IMR-90 (cell line): ENCODE results near the gene SLC24A2. TPM values are rescaled to one million over a fixed set of nuclear protein-coding genes. Genes with fewer than 3 reads are reported as not detected.

Experiments used
- ATAC-seq: fragments of 200-7000 bp; cut with Tn5 transposase; 2 replicates; pipeline ENCODE4 v1.9.1; 2020; ENCODE audit warnings: low read depth, mild to moderate bottlenecking, moderate library complexity
- BruUV-seq: library from RNA; stranded (reverse); fragments of 400-500 nt; replicated peaks from 2 replicates; lab custom pipeline; 2021; lab: Mats Ljungman, UMichigan
- CTCF ChIA-PET: fragments of 300-600 bp; formaldehyde crosslinking; extraction: SDS; loops from one replicate; lab custom pipeline; 2021; ENCODE audit warnings: antibody characterized with exemption; lab: Yijun Ruan, JAX
- POLR2A ChIA-PET: fragments of 300-600 bp; sonication (Branson Sonifier 250); formaldehyde crosslinking; loops from one replicate; lab custom pipeline; 2022; ENCODE audit warnings: antibody characterized with exemption; ENCODE audit not compliant: unreplicated experiment; lab: Charles Lee
- DNase-seq: peaks from one replicate; pipeline ENCODE4 v3.0.0; 2013
- H2AFZ ChIP-seq: replicated peaks from 2 replicates; pipeline ENCODE3; 2013; ENCODE audit warnings: low read length, mild to moderate bottlenecking; ENCODE audit not compliant: poor library complexity
- H2AK5ac ChIP-seq: 2 replicates; pipeline ENCODE4 v1.6.1; 2013; ENCODE audit warnings: low read depth, low read length, inconsistent platforms
- H2AK9ac ChIP-seq: replicated peaks from 2 replicates; pipeline ENCODE3; 2013; ENCODE audit warnings: mild to moderate bottlenecking, low read depth, low read length, moderate library complexity; ENCODE audit not compliant: poor library complexity
- H2BK120ac ChIP-seq: 2 replicates; pipeline ENCODE4 v1.6.1; 2013; ENCODE audit warnings: low read depth, low read length, inconsistent platforms
- H2BK15ac ChIP-seq: 3 replicates; pipeline ENCODE4 v1.6.1; 2013; ENCODE audit warnings: low read depth, low read length, inconsistent platforms
- H2BK20ac ChIP-seq: 2 replicates; pipeline ENCODE4 v1.6.1; 2013; ENCODE audit warnings: low read depth, mild to moderate bottlenecking, inconsistent platforms, low read length, moderate library complexity
- H2BK5ac ChIP-seq: 2 replicates; pipeline ENCODE4 v1.6.1; 2013; ENCODE audit warnings: mild to moderate bottlenecking, low read depth, low read length, inconsistent platforms; ENCODE audit not compliant: poor library complexity, severe bottlenecking
- H3K14ac ChIP-seq: replicated peaks from 2 replicates; pipeline ENCODE4 v1.6.1; 2013; ENCODE audit warnings: low read depth, low read length, inconsistent platforms
- H3K18ac ChIP-seq: 2 replicates; pipeline ENCODE4 v1.6.1; 2013; ENCODE audit warnings: low read depth, low read length, control low read depth
- H3K23ac ChIP-seq: 2 replicates; pipeline ENCODE4 v1.6.1; 2013; ENCODE audit warnings: low read depth, low read length, inconsistent platforms
- H3K27ac ChIP-seq: 2 replicates; pipeline ENCODE4 v1.5.1; 2013; ENCODE audit warnings: mild to moderate bottlenecking, control low read depth, low read length; ENCODE audit not compliant: insufficient read depth
- H3K27me3 ChIP-seq: 2 replicates; pipeline ENCODE4 v1.6.1; 2013; ENCODE audit warnings: low read length; ENCODE audit not compliant: control insufficient read depth, insufficient read depth
- H3K36me3 ChIP-seq: 2 replicates; pipeline ENCODE4 v1.6.1; 2013; ENCODE audit warnings: low read length, mixed read lengths; ENCODE audit not compliant: control insufficient read depth, insufficient read depth
- H3K4ac ChIP-seq: 2 replicates; pipeline ENCODE4 v1.6.1; 2013; ENCODE audit warnings: low read depth, low read length, inconsistent platforms
- H3K4me1 ChIP-seq: 2 replicates; pipeline ENCODE4 v1.6.1; 2013; ENCODE audit warnings: low read length, mixed read lengths; ENCODE audit not compliant: control insufficient read depth, insufficient read depth
- H3K4me2 ChIP-seq: 2 replicates; pipeline ENCODE4 v1.6.1; 2013; ENCODE audit warnings: low read depth, mild to moderate bottlenecking, control low read depth, low read length, moderate library complexity
- H3K4me3 ChIP-seq: 2 replicates; pipeline ENCODE4 v1.5.1; 2013; ENCODE audit warnings: low read depth, mild to moderate bottlenecking, control low read depth, low read length, moderate library complexity; ENCODE audit not compliant: insufficient read depth
- H3K56ac ChIP-seq: 2 replicates; pipeline ENCODE4 v1.6.1; 2013; ENCODE audit warnings: low read length, inconsistent platforms; ENCODE audit not compliant: insufficient read depth; ENCODE audit errors: extremely low read depth
- H3K79me1 ChIP-seq, 2 experiments: 2 replicates each; pipeline ENCODE4 v1.6.1; 2013; ENCODE audit warnings: low read length in 2 of 2, inconsistent platforms in 1 of 2, low read depth in 1 of 2
- H3K9ac ChIP-seq: 2 replicates; pipeline ENCODE4 v1.6.1; 2013; ENCODE audit warnings: low read depth, low read length, control low read depth
- H3K9me1 ChIP-seq: 2 replicates; pipeline ENCODE4 v1.6.1; 2013; ENCODE audit warnings: low read length, inconsistent platforms; ENCODE audit not compliant: insufficient read depth
- H3K9me3 ChIP-seq: 2 replicates; pipeline ENCODE4 v1.6.1; 2013; ENCODE audit warnings: low read length; ENCODE audit not compliant: control insufficient read depth, insufficient read depth
- H4K20me1 ChIP-seq: 2 replicates; pipeline ENCODE4 v1.6.1; 2013; ENCODE audit warnings: low read length, inconsistent platforms; ENCODE audit not compliant: insufficient read depth
- H4K5ac ChIP-seq: 2 replicates; pipeline ENCODE4 v1.6.1; 2013; ENCODE audit warnings: mild to moderate bottlenecking, low read depth, low read length, control low read depth
- H4K8ac ChIP-seq, 2 experiments: 2 replicates each; pipeline ENCODE4 v1.6.1; 2013; ENCODE audit warnings: low read depth in 2 of 2, low read length in 2 of 2, control low read depth in 1 of 2, inconsistent platforms in 1 of 2
- H4K91ac ChIP-seq: 2 replicates; pipeline ENCODE4 v1.6.1; 2013; ENCODE audit warnings: low read depth, low read length, inconsistent platforms; ENCODE audit not compliant: insufficient read depth
- MAFK ChIP-seq: IDR thresholded peaks from 2 replicates; pipeline ENCODE4 v1.6.1; 2012; ENCODE audit warnings: low read depth, low read length, improper control_type of control experiment
- POLR2A ChIP-seq: IDR thresholded peaks from 2 replicates; pipeline ENCODE4 v1.6.1; 2012; ENCODE audit warnings: mild to moderate bottlenecking, low read depth, low read length
- RAD21 ChIP-seq: IDR thresholded peaks from 2 replicates; pipeline ENCODE4 v1.6.1; 2012; ENCODE audit warnings: low read length, improper control_type of control experiment
- SMC3 ChIP-seq: fragments of 150-350 bp; IDR thresholded peaks from 2 replicates; pipeline ENCODE4 v1.6.1; 2016; ENCODE audit warnings: low read depth, mild to moderate bottlenecking, antibody characterized with exemption, low read length, moderate library complexity
- WGBS, 2 experiments: methylation state at CpG; one replicate each; pipeline versions ENCODE4 v1.1.5 to v1.1.7; 2013; ENCODE audit warnings: missing lambda C conversion rate in 2 of 2; ENCODE audit not compliant: insufficient read length in 1 of 2; ENCODE audit errors: extremely low coverage in 2 of 2; 5-methylcytosine and 5-hydroxymethylcytosine counted together
- dilution Hi-C: fragments of 300-500 bp; cut with HindIII; formaldehyde crosslinking; loops from one replicate; pipeline ENCODE4 v1.14.3; 2018; ENCODE audit warnings: low sequenced_read_pairs; ENCODE audit not compliant: unreplicated experiment
- in situ Hi-C: fragments of 300-500 bp; cut with MboI; formaldehyde crosslinking; loops from 3 replicates; pipeline ENCODE4 v1.14.3; 2019; ENCODE audit warnings: low sequenced_read_pairs, inconsistent platforms, mixed read lengths
- intact Hi-C: fragments of 100-400 bp; cut with micrococcal nuclease; formaldehyde crosslinking; loops from 2 replicates; pipeline ENCODE4 v1.10.0; 2022
- polyA plus RNA-seq, 3 experiments: library from polyadenylated mRNA; depleted of rRNA; stranded (reverse); fragments of >200 nt; gene quantifications; 2 replicates each; pipeline ENCODE4 v1.2.3, GENCODE V29; 2012; ENCODE audit warnings: low replicate concordance in 1 of 3
- total RNA-seq: library from RNA; depleted of rRNA; stranded (reverse); fragments of >200 nt; gene quantifications from 2 replicates; pipeline ENCODE4 v1.2.3, GENCODE V29; 2012
- TF ChIP-seq, protein P1 (sequence below): conservative IDR thresholded peaks from 2 replicates; pipeline ENCODE4 v1.5.1; 2012; ENCODE audit warnings: mild to moderate bottlenecking, low read depth, low read length, improper control_type of control experiment

Gene SLC24A2
- total and polyA plus RNA-seq, 2 of the 4 experiments (the other 2 are of a cell fraction) = not detected

DNA sequence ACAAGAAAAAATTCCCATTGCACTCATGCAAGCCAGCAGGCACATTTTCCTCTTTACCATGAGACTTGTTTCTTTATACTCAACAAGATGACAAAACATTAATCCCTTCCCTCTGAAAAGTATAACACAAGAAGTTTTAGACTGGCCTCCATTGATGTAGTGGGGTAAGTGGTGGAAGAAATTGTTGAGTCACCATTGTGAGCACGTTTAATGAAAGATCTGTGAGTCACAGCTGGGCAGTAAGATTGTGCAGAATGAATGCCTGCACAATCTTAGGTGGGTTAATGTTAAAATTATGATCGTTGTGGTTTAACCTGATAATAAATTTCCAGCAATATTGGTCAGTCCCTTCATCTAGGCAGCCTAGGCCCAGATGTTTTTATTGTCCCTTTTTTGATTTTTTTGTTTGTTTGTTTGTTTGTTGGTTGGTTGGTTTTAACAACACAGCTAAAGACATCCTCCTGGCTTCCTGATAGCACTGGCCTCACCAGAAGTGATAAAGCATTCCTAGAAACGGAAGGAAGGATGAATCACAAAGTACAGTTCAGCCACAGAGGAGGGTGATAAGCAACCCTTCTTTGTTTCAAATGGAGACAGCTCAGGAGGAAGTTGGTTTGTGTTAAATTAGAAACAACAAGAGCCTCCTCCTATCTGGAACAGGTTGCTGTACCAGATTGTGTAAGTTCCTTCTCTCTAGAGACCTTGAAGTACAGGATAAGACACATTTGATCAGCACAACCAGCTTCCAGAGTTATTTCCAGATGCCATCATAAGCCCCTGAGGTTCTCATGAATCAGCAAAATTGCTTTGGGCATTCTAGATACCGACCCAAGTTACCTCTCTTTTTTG, 40.3 kb downstream of the SLC24A2 start:
- ATAC-seq = no peak
- CTCF ChIA-PET = no interaction called here
- intact Hi-C loops = no loop called here
- no peaks in the 10 kb centered on the region for H3K36me3 ChIP-seq
- 10% methylated on average over 1 of the region's 4 CpGs; no CpG with 5 or more reads in 1 of the 2 experiments for WGBS, 2 experiments
- no peak overlapping the region for H4K8ac ChIP-seq
- in situ Hi-C loops = no loop called here
- H3K9me3 ChIP-seq = no peaks in the 10 kb centered on the region
- no peak overlapping the region for H2AFZ ChIP-seq
- no peak overlapping the region for H3K14ac ChIP-seq
- H2BK120ac ChIP-seq = no peak overlapping the region
- no peak overlapping the region for H3K23ac ChIP-seq
- H2AK5ac ChIP-seq = no peak overlapping the region
- H3K79me1 ChIP-seq = no peaks in the 10 kb centered on the region
- no peak overlapping the region for H2BK15ac ChIP-seq
- POLR2A ChIA-PET = no interaction called here
- no peaks in the 10 kb centered on the region for H3K4me1 ChIP-seq
- no peak overlapping the region for H2BK5ac ChIP-seq
- no peak overlapping the region for H3K9ac ChIP-seq
- H3K27me3 ChIP-seq = no peaks in the 10 kb centered on the region
- H4K20me1 ChIP-seq = no peaks in the 10 kb centered on the region
- H2AK9ac ChIP-seq = no peak overlapping the region
- H3K18ac ChIP-seq = no peak overlapping the region
- no peak overlapping the region for H3K4ac ChIP-seq
- H3K4me2 ChIP-seq = no peak overlapping the region
- no TSS peak for BruUV-seq
- TF ChIP-seq MAFK (peak; percentile 38), POLR2A (no peak), SMC3 (no peak), RAD21 (no peak)
- TF ChIP-seq, protein P1, sequence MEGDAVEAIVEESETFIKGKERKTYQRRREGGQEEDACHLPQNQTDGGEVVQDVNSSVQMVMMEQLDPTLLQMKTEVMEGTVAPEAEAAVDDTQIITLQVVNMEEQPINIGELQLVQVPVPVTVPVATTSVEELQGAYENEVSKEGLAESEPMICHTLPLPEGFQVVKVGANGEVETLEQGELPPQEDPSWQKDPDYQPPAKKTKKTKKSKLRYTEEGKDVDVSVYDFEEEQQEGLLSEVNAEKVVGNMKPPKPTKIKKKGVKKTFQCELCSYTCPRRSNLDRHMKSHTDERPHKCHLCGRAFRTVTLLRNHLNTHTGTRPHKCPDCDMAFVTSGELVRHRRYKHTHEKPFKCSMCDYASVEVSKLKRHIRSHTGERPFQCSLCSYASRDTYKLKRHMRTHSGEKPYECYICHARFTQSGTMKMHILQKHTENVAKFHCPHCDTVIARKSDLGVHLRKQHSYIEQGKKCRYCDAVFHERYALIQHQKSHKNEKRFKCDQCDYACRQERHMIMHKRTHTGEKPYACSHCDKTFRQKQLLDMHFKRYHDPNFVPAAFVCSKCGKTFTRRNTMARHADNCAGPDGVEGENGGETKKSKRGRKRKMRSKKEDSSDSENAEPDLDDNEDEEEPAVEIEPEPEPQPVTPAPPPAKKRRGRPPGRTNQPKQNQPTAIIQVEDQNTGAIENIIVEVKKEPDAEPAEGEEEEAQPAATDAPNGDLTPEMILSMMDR = no peak
- dilution Hi-C loops = no loop called here
- no peak overlapping the region for H3K56ac ChIP-seq
- H4K91ac ChIP-seq = no peak overlapping the region
- H4K5ac ChIP-seq = no peak overlapping the region
- H3K27ac ChIP-seq = no peak overlapping the region
- no peaks in the 10 kb centered on the region for H3K9me1 ChIP-seq
- no peak for DNase-seq
- no peak overlapping the region for H3K4me3 ChIP-seq
- no peak overlapping the region for H2BK20ac ChIP-seq
